HUES48 (cell line): ENCODE data around the gene PPP1R7.

Experiments
- H3K27ac ChIP-seq: one replicate; pipeline ENCODE4 v1.7.0; 2013; ENCODE audit warnings: low read depth, low read length, inconsistent platforms
- H3K27me3 ChIP-seq: 2 replicates; pipeline ENCODE4 v1.6.1; 2013; ENCODE audit warnings: mild to moderate bottlenecking, low read length; ENCODE audit not compliant: control insufficient read depth, insufficient read depth
- H3K36me3 ChIP-seq: 2 replicates; pipeline ENCODE4 v1.6.1; 2013; ENCODE audit warnings: low read length; ENCODE audit not compliant: control insufficient read depth, insufficient read depth
- H3K4me1 ChIP-seq: 2 replicates; pipeline ENCODE4 v1.6.1; 2013; ENCODE audit warnings: mild to moderate bottlenecking, low read length; ENCODE audit not compliant: control insufficient read depth, insufficient read depth
- H3K4me3 ChIP-seq: 2 replicates; pipeline ENCODE4 v1.5.1; 2013; ENCODE audit warnings: mild to moderate bottlenecking, low read depth, low read length
- H3K9ac ChIP-seq: 2 replicates; pipeline ENCODE4 v1.6.1; 2013; ENCODE audit warnings: mild to moderate bottlenecking, low read depth, low read length, moderate library complexity
- H3K9me3 ChIP-seq: 2 replicates; pipeline ENCODE4 v1.6.1; 2013; ENCODE audit warnings: low read length; ENCODE audit not compliant: control insufficient read depth, insufficient read depth

The PPP1R7 gene

GRCh38 chr2:241198381-241199279, 48.4 kb downstream of the PPP1R7 start:
- Histone ChIP-seq H3K9me3 (no peaks in the 10 kb centered on the region), H3K27ac (no peak overlapping the region), H3K9ac (no peak overlapping the region), H3K27me3 (no peaks in the 10 kb centered on the region), H3K4me1 (no peaks in the 10 kb centered on the region), H3K36me3 (no peaks in the 10 kb centered on the region), H3K4me3 (no peak overlapping the region)

GRCh38 chr2:241199286-241199685, 49.0 kb downstream of the PPP1R7 start:
- Histone ChIP-seq H3K27ac (no peak overlapping the region), H3K9ac (no peak overlapping the region), H3K27me3 (no peaks in the 10 kb centered on the region), H3K4me3 (no peak overlapping the region), H3K4me1 (no peaks in the 10 kb centered on the region), H3K36me3 (no peaks in the 10 kb centered on the region), H3K9me3 (no peaks in the 10 kb centered on the region)

GRCh38 chr2:241199897-241200821, 49.9 kb downstream of the PPP1R7 start:
- H3K9me3 ChIP-seq = no peaks in the 10 kb centered on the region
- H3K9ac ChIP-seq = no peak overlapping the region
- no peaks in the 10 kb centered on the region for H3K4me1 ChIP-seq
- no peak overlapping the region for H3K4me3 ChIP-seq
- H3K27me3 ChIP-seq = no peaks in the 10 kb centered on the region
- no peak overlapping the region for H3K27ac ChIP-seq
- H3K36me3 ChIP-seq = no peaks in the 10 kb centered on the region

GRCh38 chr2:241200822-241201395, 50.6 kb downstream of the PPP1R7 start:
- Histone ChIP-seq H3K27me3 (no peaks in the 10 kb centered on the region), H3K36me3 (no peaks in the 10 kb centered on the region), H3K27ac (no peak overlapping the region), H3K9ac (no peak overlapping the region), H3K9me3 (no peaks in the 10 kb centered on the region), H3K4me3 (no peak overlapping the region), H3K4me1 (no peaks in the 10 kb centered on the region)

GRCh38 chr2:241201445-241202267, 51.4 kb downstream of the PPP1R7 start:
- Histone ChIP-seq H3K9me3 (no peaks in the 10 kb centered on the region), H3K27me3 (no peaks in the 10 kb centered on the region), H3K36me3 (no peaks in the 10 kb centered on the region), H3K4me3 (no peak overlapping the region), H3K9ac (no peak overlapping the region), H3K27ac (no peak overlapping the region), H3K4me1 (no peaks in the 10 kb centered on the region)

- no peaks in the 10 kb centered on the region for H3K36me3 ChIP-seq
- H3K9ac ChIP-seq = no peak overlapping the region
- no peaks in the 10 kb centered on the region for H3K4me1 ChIP-seq
- no peaks in the 10 kb centered on the region for H3K27me3 ChIP-seq
- no peaks in the 10 kb centered on the region for H3K9me3 ChIP-seq
- no peak overlapping the region for H3K4me3 ChIP-seq
- no peak overlapping the region for H3K27ac ChIP-seq
Measured at GRCh38 chr2:241202268-241202585, 52.0 kb downstream of the PPP1R7 start.

GRCh38 chr2:241202681-241203080, 52.4 kb downstream of the PPP1R7 start:
- Histone ChIP-seq H3K4me1 (no peaks in the 10 kb centered on the region), H3K9ac (no peak overlapping the region), H3K27me3 (no peaks in the 10 kb centered on the region), H3K27ac (no peak overlapping the region), H3K4me3 (no peak overlapping the region), H3K36me3 (no peaks in the 10 kb centered on the region), H3K9me3 (no peaks in the 10 kb centered on the region)

- no peaks in the 10 kb centered on the region for H3K27me3 ChIP-seq
- H3K9me3 ChIP-seq = no peaks in the 10 kb centered on the region
- H3K4me3 ChIP-seq = no peak overlapping the region
- no peak overlapping the region for H3K9ac ChIP-seq
- H3K36me3 ChIP-seq = no peaks in the 10 kb centered on the region
- no peak overlapping the region for H3K27ac ChIP-seq
- H3K4me1 ChIP-seq = no peaks in the 10 kb centered on the region
Measured at GRCh38 chr2:241203218-241204009, 53.1 kb downstream of the PPP1R7 start.

- H3K27ac ChIP-seq = no peak overlapping the region
- no peaks in the 10 kb centered on the region for H3K9me3 ChIP-seq
- no peaks in the 10 kb centered on the region for H3K36me3 ChIP-seq
- no peak overlapping the region for H3K4me3 ChIP-seq
- H3K9ac ChIP-seq = no peak overlapping the region
- H3K4me1 ChIP-seq = no peaks in the 10 kb centered on the region
- no peaks in the 10 kb centered on the region for H3K27me3 ChIP-seq
Measured at GRCh38 chr2:241204010-241204384, 53.7 kb downstream of the PPP1R7 start.

- H3K4me1 ChIP-seq = no peaks in the 10 kb centered on the region
- H3K27me3 ChIP-seq = no peaks in the 10 kb centered on the region
- H3K9ac ChIP-seq = no peak overlapping the region
- H3K36me3 ChIP-seq = no peaks in the 10 kb centered on the region
- no peak overlapping the region for H3K4me3 ChIP-seq
- no peak overlapping the region for H3K27ac ChIP-seq
- H3K9me3 ChIP-seq = no peaks in the 10 kb centered on the region
Measured at GRCh38 chr2:241204490-241204889, 54.2 kb downstream of the PPP1R7 start.
